ENCODE results near the gene XPO4. TPM values are rescaled to one million over a fixed set of nuclear protein-coding genes. Genes with fewer than 3 reads are reported as not detected.

Gene XPO4
- total and polyA plus RNA-seq, 10 of the 15 experiments (the other 5 are each of a cell fraction or from before 2014, with no cell fraction given): 3.6 to 24.9 (median 18.4) TPM

- ATAC-seq (no peak), DNase-seq (ENCODE audit: low read depth, low spot score) (no peak), FAIRE-seq (no peak)
- H3K9ac ChIP-seq (ENCODE audit: control insufficient read depth, insufficient read depth, low read length): peak overlapping the region; percentile 86
- RAD21 ChIA-PET (ENCODE audit: unreplicated experiment): no interaction called here
- intact Hi-C loops (cut with micrococcal nuclease; ENCODE audit: unreplicated experiment) (loop anchor here (2.0 to 5.0 kb wide), 2 partner anchors 246 to 275 kb away; no protein-coding TSS in a partner anchor), in situ Hi-C loops (cut with MboI) (no loop called here)
- H3K27ac ChIP-seq (ENCODE audit: control insufficient read depth, insufficient read depth): peak overlapping the region; percentile 82
- H3K4me2 ChIP-seq (ENCODE audit: control insufficient read depth, insufficient read depth): peak overlapping the region; percentile 77
- BruUV-seq (replicated peaks): no TSS peak
- CTCF ChIA-PET: interaction anchor here (0.6 kb wide), 1 partner anchor 525 kb away, joined by 3 read pairs; no protein-coding TSS in a partner anchor
- H3K4me3 ChIP-seq: peak overlapping the region; percentile 64
- peaks cover 4% of the 10 kb centered on the region; the same call in 1 of the 2 replicates for H3K4me1 ChIP-seq (ENCODE audit: control insufficient read depth, insufficient read depth, low read length)
- H3K79me2 ChIP-seq (ENCODE audit: control insufficient read depth, insufficient read depth, low read length): peaks cover 18% of the 10 kb centered on the region
- SMC1A ChIA-PET (ENCODE audit: uncharacterized antibody, unreplicated experiment): interaction anchor here (0.6 to 1.0 kb wide), 3 partner anchors 9 to 275 kb away, joined by 3 read pairs; no protein-coding TSS in a partner anchor
- peaks cover 0 to 5% of the 10 kb centered on the region in 2 experiments; a peak in 1 of 4 replicates for H3K36me3 ChIP-seq (ENCODE audit: control insufficient read depth in 2 of 2, insufficient read depth in 2 of 2, low read length in 1 of 2)
- no peak for TF ChIP-seq EGR1 (IDR thresholded peaks at IDR 0.05; ENCODE audit: borderline replicate concordance in 1 of 2, low read depth in 2 of 2, low read length in 2 of 2)
- TF ChIP-seq NR2F1 (conservative IDR thresholded peaks at IDR 0.05): no peak
- TF ChIP-seq YBX1 (IDR thresholded peaks at IDR 0.05): no peak
- TF ChIP-seq BRCA1 (IDR thresholded peaks at IDR 0.05; ENCODE audit: low read depth, low read length): no peak
- TF ChIP-seq PKNOX1 (IDR thresholded peaks at IDR 0.05): no peak
- 0 out of 2 replicates have a peak, but pooled peaks have one; percentile 51 for TF ChIP-seq WRNIP1 (IDR thresholded peaks at IDR 0.05; ENCODE audit: borderline replicate concordance, low read depth, low read length)
- TF ChIP-seq CBFB (IDR thresholded peaks at IDR 0.05; ENCODE audit: low read depth): no peak
- peak; percentile 93 for TF ChIP-seq MLLT1 (IDR thresholded peaks at IDR 0.05)
- TF ChIP-seq CBX5 (IDR thresholded peaks at IDR 0.05; ENCODE audit: low read depth): no peak
- POLR2A ChIA-PET: no interaction called here
- peaks cover 10% of the 10 kb centered on the region; the same call in 2 of the 3 replicates for H3K9me3 ChIP-seq (replicated peaks; ENCODE audit: control insufficient read depth, insufficient read depth, low read length)
- H2AFZ ChIP-seq (ENCODE audit: control insufficient read depth, low read depth, low read length): peak overlapping the region; percentile 91
- H3K27me3 ChIP-seq (replicated peaks in 1 of 2; ENCODE audit: control insufficient read depth in 2 of 2, insufficient read depth in 2 of 2, low read length in 1 of 2): no peaks in the 10 kb centered on the region
- H4K20me1 ChIP-seq (ENCODE audit: control insufficient read depth, insufficient read depth): no peaks in the 10 kb centered on the region
- 84% methylated on average over 10 of the region's 10 CpGs for WGBS (ENCODE audit: insufficient coverage, insufficient replicate concordance, low lambda C conversion rate, missing lambda C conversion rate)
These were observed 130.0 kb downstream of the XPO4 start for GRCh38 chr13:20772401-20773131.

Measured in GM12878 (cell line).